ENCODE measurements around the gene TGFBR3. TPM values are rescaled to one million over a fixed set of nuclear protein-coding genes. Genes with fewer than 3 reads are reported as not detected.

TGFBR3 gene
- total and polyA plus RNA-seq, 2 experiments from 2014 or later: 46.8 to 68.3 TPM

GRCh38 chr1:91697416-91697815, 188.5 kb downstream of the TGFBR3 start:
- peak overlapping the region; percentile 13 for H3K4me2 ChIP-seq
- H3K9me3 ChIP-seq (ENCODE audit: low read depth): no peaks in the 10 kb centered on the region
- no peaks in the 10 kb centered on the region for H3K79me2 ChIP-seq
- no peak overlapping the region for H3K4me3 ChIP-seq
- peak overlapping the region; percentile 1 for H3K27ac ChIP-seq
- H3K4me1 ChIP-seq (ENCODE audit: insufficient read depth): peaks cover 10% of the 10 kb centered on the region
- H3K27me3 ChIP-seq: no peaks in the 10 kb centered on the region
- no peak for DNase-seq (ENCODE audit: low spot score)
- TF ChIP-seq EZH2 (IDR thresholded peaks at IDR 0.05; ENCODE audit: borderline replicate concordance) (no peak), CTCF (IDR thresholded peaks at IDR 0.05; ENCODE audit: poor library complexity) (no peak), EZH2phosphoT487 (IDR thresholded peaks at IDR 0.05; ENCODE audit: low read depth, severe bottlenecking, unreplicated experiment) (no peak)
- H3K36me3 ChIP-seq (replicated peaks; ENCODE audit: insufficient read depth, low read depth): no peaks in the 10 kb centered on the region
- H4K20me1 ChIP-seq (ENCODE audit: insufficient read depth, poor library complexity, severe bottlenecking): no peaks in the 10 kb centered on the region
- H2AFZ ChIP-seq: no peak overlapping the region
- 26% methylated on average over 2 of the region's 2 CpGs for WGBS (ENCODE audit: low lambda C conversion rate, missing lambda C conversion rate)
- no peaks in the 10 kb centered on the region for H3K9me2 ChIP-seq (replicated peaks; ENCODE audit: insufficient read depth)

- Histone ChIP-seq H2AFZ (no peak overlapping the region), H3K4me2 (no peak overlapping the region), H3K9me2 (replicated peaks; ENCODE audit: insufficient read depth) (no peaks in the 10 kb centered on the region), H3K79me2 (no peaks in the 10 kb centered on the region), H3K9me3 (ENCODE audit: low read depth) (no peaks in the 10 kb centered on the region), H3K36me3 (replicated peaks; ENCODE audit: insufficient read depth, low read depth) (no peaks in the 10 kb centered on the region), H3K4me3 (no peak overlapping the region), H4K20me1 (ENCODE audit: insufficient read depth, poor library complexity, severe bottlenecking) (no peaks in the 10 kb centered on the region), H3K4me1 (ENCODE audit: insufficient read depth) (peaks cover 10% of the 10 kb centered on the region), H3K27me3 (no peaks in the 10 kb centered on the region), H3K27ac (no peak overlapping the region)
- no peak for TF ChIP-seq CTCF (IDR thresholded peaks at IDR 0.05; ENCODE audit: poor library complexity)
- no peak for TF ChIP-seq EZH2phosphoT487 (IDR thresholded peaks at IDR 0.05; ENCODE audit: low read depth, severe bottlenecking, unreplicated experiment)
- no peak for TF ChIP-seq EZH2 (IDR thresholded peaks at IDR 0.05; ENCODE audit: borderline replicate concordance)
- 76% methylated on average over 2 of the region's 2 CpGs for WGBS (ENCODE audit: low lambda C conversion rate, missing lambda C conversion rate)
- DNase-seq (ENCODE audit: low spot score): no peak
These were observed 189.6 kb downstream of the TGFBR3 start for GRCh38 chr1:91696321-91696720.

- 93% methylated on average over 2 of the region's 2 CpGs for WGBS (ENCODE audit: low lambda C conversion rate, missing lambda C conversion rate)
- Histone ChIP-seq H3K4me2 (no peak overlapping the region), H3K36me3 (replicated peaks; ENCODE audit: insufficient read depth, low read depth) (no peaks in the 10 kb centered on the region), H3K79me2 (no peaks in the 10 kb centered on the region), H4K20me1 (ENCODE audit: insufficient read depth, poor library complexity, severe bottlenecking) (no peaks in the 10 kb centered on the region), H3K4me3 (no peak overlapping the region), H2AFZ (no peak overlapping the region), H3K27me3 (no peaks in the 10 kb centered on the region), H3K27ac (no peak overlapping the region), H3K9me2 (replicated peaks; ENCODE audit: insufficient read depth) (no peaks in the 10 kb centered on the region), H3K4me1 (ENCODE audit: insufficient read depth) (peaks cover 14% of the 10 kb centered on the region), H3K9me3 (ENCODE audit: low read depth) (no peaks in the 10 kb centered on the region)
- TF ChIP-seq CTCF (IDR thresholded peaks at IDR 0.05; ENCODE audit: poor library complexity): no peak
- TF ChIP-seq EZH2 (IDR thresholded peaks at IDR 0.05; ENCODE audit: borderline replicate concordance): no peak
- TF ChIP-seq EZH2phosphoT487 (IDR thresholded peaks at IDR 0.05; ENCODE audit: low read depth, severe bottlenecking, unreplicated experiment): no peak
- no peak for DNase-seq (ENCODE audit: low spot score)
These were observed 192.4 kb downstream of the TGFBR3 start for GRCh38 chr1:91693557-91693956.

GRCh38 chr1:91691525-91691924, 194.4 kb downstream of the TGFBR3 start:
- no peak overlapping the region for H3K4me3 ChIP-seq
- 98% methylated on average over 4 of the region's 4 CpGs for WGBS (ENCODE audit: low lambda C conversion rate, missing lambda C conversion rate)
- H3K4me1 ChIP-seq (ENCODE audit: insufficient read depth): peaks cover 19% of the 10 kb centered on the region
- H3K27me3 ChIP-seq: no peaks in the 10 kb centered on the region
- H3K9me2 ChIP-seq (replicated peaks; ENCODE audit: insufficient read depth): no peaks in the 10 kb centered on the region
- no peaks in the 10 kb centered on the region for H3K9me3 ChIP-seq (ENCODE audit: low read depth)
- no peak for TF ChIP-seq CTCF (IDR thresholded peaks at IDR 0.05; ENCODE audit: poor library complexity)
- no peak for TF ChIP-seq EZH2phosphoT487 (IDR thresholded peaks at IDR 0.05; ENCODE audit: low read depth, severe bottlenecking, unreplicated experiment)
- TF ChIP-seq EZH2 (IDR thresholded peaks at IDR 0.05; ENCODE audit: borderline replicate concordance): no peak
- DNase-seq (ENCODE audit: low spot score): no peak
- no peak overlapping the region for H3K27ac ChIP-seq
- H3K36me3 ChIP-seq (replicated peaks; ENCODE audit: insufficient read depth, low read depth): no peaks in the 10 kb centered on the region
- H3K4me2 ChIP-seq: no peak overlapping the region
- no peak overlapping the region for H2AFZ ChIP-seq
- no peaks in the 10 kb centered on the region for H3K79me2 ChIP-seq
- H4K20me1 ChIP-seq (ENCODE audit: insufficient read depth, poor library complexity, severe bottlenecking): no peaks in the 10 kb centered on the region
